Right cardiac atrium (tissue), 5 donors: ENCODE measurements around the gene FETUB. TPM values are rescaled to one million over a fixed set of nuclear protein-coding genes. Genes with fewer than 3 reads are reported as not detected.
"Not testable (repeated sequence)": the region's sequence is repeated elsewhere in the genome, so short reads cannot be mapped to it uniquely, and the experiment has no call there.

Experiments
- ATAC-seq, 2 donors: fragments of 200-7000 bp; cut with Tn5 transposase; one replicate each; pipeline versions ENCODE4 v1.8.0 to v1.9.1; 2020; ENCODE audit warnings: moderate library complexity in 2 of 2, mild to moderate bottlenecking in 1 of 2
- DNase-seq, 3 donors: peaks; one replicate each; pipeline ENCODE4 v3.0.0-alpha.2; 2020
- H3K27ac ChIP-seq: one replicate; pipeline ENCODE4 v1.5.1; 2013; ENCODE audit warnings: mild to moderate bottlenecking, low read length, control low read depth, moderate library complexity
- H3K27me3 ChIP-seq: one replicate; pipeline ENCODE4 v1.6.1; 2013; ENCODE audit not compliant: control insufficient read depth, insufficient read depth
- H3K4me1 ChIP-seq: one replicate; pipeline ENCODE4 v1.6.1; 2013; ENCODE audit warnings: low read length; ENCODE audit not compliant: control insufficient read depth, insufficient read depth
- H3K4me3 ChIP-seq: one replicate; pipeline ENCODE4 v1.5.1; 2013; ENCODE audit warnings: low read length, control low read depth
- H3K9me3 ChIP-seq: one replicate; pipeline ENCODE4 v1.6.1; 2013; ENCODE audit warnings: low read length; ENCODE audit not compliant: control insufficient read depth
- intact Hi-C, 4 donors: fragments of 100-400 bp; cut with DNase I; formaldehyde crosslinking; loops; one replicate each; pipeline versions ENCODE4 v1.11.0 to v1.14.0; 2022 to 2023
- polyA plus RNA-seq: library from polyadenylated mRNA; stranded (reverse); fragments of 200-250 nt; gene quantifications from one replicate; pipeline ENCODE4 v1.2.3, GENCODE V29; 2013
- total RNA-seq, 4 donors: library from RNA; stranded (reverse); fragmentation: NEBNext Ultra II Directional; extraction: Animal tissue kit (Norgen Biotek cat#: 25700); gene quantifications; one replicate each; pipeline ENCODE4 v1.2.1, GENCODE V29; 2021
- donor health status: healthy with polysubstance abuse.
- donor health status: DM: no; HTN: yes; CAD: no.
- donor health status: DM: no; HTN: no; CAD: no.
- donor health status: DM: no; HTN: yes; CAD: no; lungs with severe emphysema.
- donor health status: DM: yes; HTN: yes; CAD: no.

FETUB gene
- total and polyA plus RNA-seq, 5 donors = 0.07 TPM; not detected in 4

DNA sequence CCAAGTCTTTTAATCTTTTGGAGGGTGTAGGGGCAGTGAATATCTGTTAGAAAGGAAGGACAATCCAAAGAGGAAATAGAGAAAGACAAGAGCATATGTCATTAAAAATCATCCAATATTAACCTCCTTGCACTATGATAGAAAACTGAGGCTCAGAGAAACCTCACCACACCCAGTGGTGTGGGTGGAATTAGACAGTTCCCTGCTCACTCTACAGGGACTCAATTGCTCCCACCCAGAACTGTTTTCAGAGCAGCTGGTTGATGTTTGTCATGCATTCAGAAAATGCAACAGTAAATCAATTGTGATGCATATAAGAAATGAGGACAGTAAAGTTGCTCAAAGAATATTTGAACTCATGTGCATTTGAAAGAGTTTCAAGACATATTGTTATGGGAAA is 62.3 kb downstream of the FETUB start:
- H3K4me1 ChIP-seq, H3K9me3 ChIP-seq, H3K27me3 ChIP-seq, H3K4me3 ChIP-seq, H3K27ac ChIP-seq, intact Hi-C loops, ATAC-seq, DNase-seq: not testable (repeated sequence)

Other genes with a start within 250 kb of the FETUB start
- 1 to 10 TPM; 1.6 to 2.0 (median 1.8) TPM for gene CRYGS, start 96.0 kb upstream of the FETUB start, total RNA-seq
- 1.3 TPM for gene CRYGS, start 96.0 kb upstream of the FETUB start, polyA plus RNA-seq
- gene TBCCD1, start 73.1 kb upstream of the FETUB start, total RNA-seq = 1 to 10 TPM; 6.4 to 8.4 (median 7.5) TPM
- gene TBCCD1, start 73.1 kb upstream of the FETUB start, polyA plus RNA-seq = 4.7 TPM
- gene DNAJB11, start 69.7 kb upstream of the FETUB start, total RNA-seq = 10 to 100 TPM; 25.6 to 60.5 (median 41.6) TPM
- 51.6 TPM for gene DNAJB11, start 69.7 kb upstream of the FETUB start, polyA plus RNA-seq
- gene AHSG, start 27.3 kb upstream of the FETUB start, total RNA-seq = under 1 TPM in 1 of 4 donors, not detected in 3; 0.20 TPM
- gene AHSG, start 27.3 kb upstream of the FETUB start, polyA plus RNA-seq = 0.05 TPM
- under 1 TPM in 1 of 4 donors, not detected in 3; 0.22 TPM for gene HRG, start 25.6 kb downstream of the FETUB start, total RNA-seq
- gene HRG, start 25.6 kb downstream of the FETUB start, polyA plus RNA-seq = not detected
- gene KNG1, start 77.0 kb downstream of the FETUB start, total RNA-seq = under 1 TPM; 0.37 to 0.53 (median 0.48) TPM
- 0.23 TPM for gene KNG1, start 77.0 kb downstream of the FETUB start, polyA plus RNA-seq
- 100 to 1,000 TPM; 252 to 436 (median 397) TPM for gene EIF4A2, start 143.2 kb downstream of the FETUB start, total RNA-seq
- 378 TPM for gene EIF4A2, start 143.2 kb downstream of the FETUB start, polyA plus RNA-seq
- 10 to 100 TPM in 2 of 4 donors, 1 to 10 TPM in 2; 7.2 to 13.6 (median 10.4) TPM for gene RFC4, start 166.1 kb downstream of the FETUB start, total RNA-seq
- 10.0 TPM for gene RFC4, start 166.1 kb downstream of the FETUB start, polyA plus RNA-seq
- gene ADIPOQ, start 202.3 kb downstream of the FETUB start, total RNA-seq = 10 to 100 TPM in 1 of 4 donors, 1 to 10 TPM in 1, under 1 TPM in 2; 0.28 to 24.2 (median 0.73) TPM
- 9.3 TPM for gene ADIPOQ, start 202.3 kb downstream of the FETUB start, polyA plus RNA-seq